AG09309 (cell line): ENCODE measurements around the gene ADGRG6.

Experiments
- DNase-seq: peaks from one replicate; pipeline ENCODE4 v3.0.0-alpha.2; 2010; ENCODE audit warnings: low read depth
- H3K4me3 ChIP-seq: 2 replicates; pipeline ENCODE4 v1.5.1; 2011; ENCODE audit warnings: mild to moderate bottlenecking, low read depth, low read length, moderate library complexity; ENCODE audit not compliant: control insufficient read depth
- CTCF ChIP-seq: IDR thresholded peaks from 2 replicates; pipeline ENCODE4 v1.5.1; 2011; ENCODE audit warnings: mild to moderate bottlenecking, low read depth, low read length, inconsistent platforms; ENCODE audit not compliant: insufficient read depth, control insufficient read depth; ENCODE audit errors: missing control alignments

ADGRG6 gene

GRCh38 chr6:142332393-142333098, 30.7 kb downstream of the ADGRG6 start:
- H3K4me3 ChIP-seq: no peak overlapping the region
- no peak for DNase-seq
- TF ChIP-seq CTCF: no peak

DNA sequence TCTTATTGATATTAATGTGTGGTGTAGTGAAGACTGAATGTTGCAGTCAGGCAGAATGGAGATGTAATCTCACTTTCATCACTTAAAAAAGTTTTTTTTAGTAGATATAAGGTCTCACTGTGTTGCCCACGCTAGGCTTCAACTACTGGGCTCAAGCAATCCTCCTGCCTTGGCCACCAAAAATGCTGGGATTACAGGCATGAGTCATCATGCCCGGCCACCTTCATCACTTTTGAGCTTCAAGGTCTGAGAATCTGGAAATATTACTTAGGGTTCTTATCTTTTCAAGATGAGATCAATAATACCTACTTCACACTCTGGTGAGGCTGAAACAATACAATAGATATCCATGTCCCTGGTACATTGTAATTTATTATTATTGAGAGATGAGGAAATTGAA, 31.6 kb downstream of the ADGRG6 start:
- no peak overlapping the region for H3K4me3 ChIP-seq
- no peak for TF ChIP-seq CTCF
- no peak for DNase-seq

- no peak for TF ChIP-seq CTCF
- H3K4me3 ChIP-seq: no peak overlapping the region
- DNase-seq: no peak
Observed at GRCh38 chr6:142334294-142334693, 32.5 kb downstream of the ADGRG6 start.

GRCh38 chr6:142335415-142335814, 33.6 kb downstream of the ADGRG6 start:
- DNase-seq: no peak
- no peak for TF ChIP-seq CTCF
- H3K4me3 ChIP-seq: no peak overlapping the region

DNA sequence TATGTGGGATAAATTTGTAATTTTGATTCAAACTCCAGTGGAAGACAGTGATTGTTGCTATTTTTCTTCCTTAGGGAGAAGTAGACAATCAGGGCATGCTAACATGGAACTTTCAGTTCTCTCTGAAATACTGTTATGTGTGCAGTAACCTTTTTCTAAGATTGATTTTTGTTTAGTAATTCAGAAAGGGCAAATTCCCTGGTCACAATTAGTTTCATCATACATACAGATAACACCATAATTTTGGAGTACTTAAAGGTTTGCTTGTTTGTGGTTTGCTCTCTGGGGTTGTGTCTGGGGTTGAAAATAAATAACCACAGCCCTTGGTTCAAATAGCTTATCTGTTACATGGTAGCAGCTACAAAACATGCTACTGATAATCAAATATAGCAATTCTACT, 34.4 kb downstream of the ADGRG6 start:
- H3K4me3 ChIP-seq: no peak overlapping the region
- no peak for TF ChIP-seq CTCF
- DNase-seq: no peak

DNA sequence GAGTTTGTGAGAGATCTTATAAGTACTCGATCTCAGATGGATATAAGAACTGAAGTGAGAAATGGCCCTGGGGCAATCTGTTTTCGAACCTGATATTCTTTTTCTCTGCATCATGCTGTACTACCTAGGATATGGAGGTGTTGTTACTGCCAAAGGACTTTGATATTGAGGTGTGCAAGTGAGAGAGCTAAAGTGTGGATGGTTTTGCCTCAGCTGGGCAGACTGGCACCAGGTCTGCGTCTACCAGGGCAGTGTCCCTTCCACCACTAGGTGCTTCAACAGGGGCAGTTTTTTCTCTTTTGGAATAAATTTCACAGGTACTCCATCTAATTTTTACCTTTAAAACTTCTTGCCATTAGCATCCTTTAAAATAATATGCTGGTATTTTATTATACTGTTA, 35.0 kb downstream of the ADGRG6 start:
- no peak overlapping the region for H3K4me3 ChIP-seq
- no peak for DNase-seq
- TF ChIP-seq CTCF: no peak
